ENCODE data around the gene SARDH.

SARDH gene

DNA sequence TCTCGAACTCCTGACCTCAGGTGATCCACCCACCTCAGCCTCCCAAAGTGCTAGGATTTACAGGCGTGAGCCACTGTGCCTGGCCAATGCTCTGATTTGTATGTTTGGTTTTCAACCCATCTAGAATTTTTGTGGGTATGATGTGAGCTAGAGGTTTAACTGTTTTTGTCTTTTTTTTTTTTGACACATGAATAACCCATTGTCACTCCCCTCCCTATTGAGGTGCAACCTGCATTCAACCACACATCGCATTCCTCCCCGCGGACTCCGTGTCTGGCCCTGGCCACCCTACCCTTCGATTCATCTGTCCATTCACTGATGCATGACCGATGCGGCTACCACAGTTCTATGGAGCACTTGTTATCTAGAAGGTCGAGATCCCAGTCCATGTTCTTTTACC lies 119.4 kb downstream of the SARDH start:
- no peak for DNase-seq

DNA sequence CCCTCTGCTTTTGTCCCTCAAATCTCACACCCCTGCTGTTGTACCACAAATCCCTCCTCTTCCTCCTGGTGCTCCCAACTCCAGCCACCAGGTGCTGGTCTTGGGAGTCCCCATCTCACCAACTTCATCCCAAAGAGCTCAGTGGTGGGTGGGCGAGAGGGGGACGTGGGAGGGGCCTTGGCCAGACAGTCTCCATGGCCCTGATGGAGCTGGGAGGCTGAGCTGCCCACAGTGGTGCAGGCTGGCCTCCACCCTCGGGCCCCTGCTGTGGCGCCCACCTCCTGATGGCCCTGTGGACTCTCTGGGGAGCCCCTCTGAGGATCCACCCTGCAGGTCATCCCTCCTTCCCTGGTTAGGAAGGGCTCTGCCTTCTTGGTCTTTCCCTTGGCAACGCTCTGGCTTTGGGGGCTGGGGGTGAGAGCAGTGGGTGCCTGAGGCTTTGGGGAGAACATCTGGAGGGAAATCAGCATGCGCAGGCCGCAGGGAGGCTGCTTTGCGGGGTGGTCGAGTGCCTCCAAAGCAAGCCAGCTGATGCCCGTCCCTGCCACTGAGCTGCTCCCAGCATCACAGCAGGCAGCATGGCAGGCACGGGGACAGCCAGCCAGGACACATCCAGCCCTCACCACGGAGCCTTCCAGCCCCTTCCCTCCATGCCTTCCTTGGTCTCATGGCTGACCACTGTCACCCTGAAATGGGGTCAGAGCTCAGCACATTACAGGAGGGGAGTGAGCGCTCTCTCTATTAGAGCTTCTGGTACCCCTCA lies 121.3 kb downstream of the SARDH start:
- DNase-seq = no peak

DNA sequence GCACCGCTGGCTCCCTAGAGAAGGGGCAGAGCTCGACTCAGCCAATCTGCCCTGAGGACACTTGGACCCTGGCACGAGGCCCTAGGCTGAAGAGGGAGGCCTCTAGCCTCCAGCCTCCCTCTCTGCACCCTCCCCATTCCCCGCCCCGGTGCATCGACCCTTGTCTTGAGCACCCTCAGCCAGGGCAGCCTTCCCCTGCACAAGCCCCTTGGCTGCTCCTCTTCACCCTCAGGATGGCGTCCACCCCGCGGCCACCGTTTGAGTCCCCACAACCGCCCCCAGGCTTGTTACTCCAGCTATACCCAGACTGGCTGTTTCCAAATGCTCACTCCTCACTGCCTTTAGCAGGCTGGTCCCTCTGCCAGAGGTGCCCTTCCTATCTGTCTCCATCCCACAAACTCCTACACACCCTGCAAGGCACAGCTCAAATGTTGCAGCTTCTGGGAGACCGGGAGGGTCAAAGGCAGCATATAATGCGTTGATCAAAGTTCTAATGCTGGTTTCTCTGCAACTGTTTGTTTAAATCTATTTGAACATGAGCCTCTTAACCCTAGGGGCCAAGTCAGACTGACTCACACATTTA lies 122.5 kb downstream of the SARDH start:
- no peak for DNase-seq

DNA sequence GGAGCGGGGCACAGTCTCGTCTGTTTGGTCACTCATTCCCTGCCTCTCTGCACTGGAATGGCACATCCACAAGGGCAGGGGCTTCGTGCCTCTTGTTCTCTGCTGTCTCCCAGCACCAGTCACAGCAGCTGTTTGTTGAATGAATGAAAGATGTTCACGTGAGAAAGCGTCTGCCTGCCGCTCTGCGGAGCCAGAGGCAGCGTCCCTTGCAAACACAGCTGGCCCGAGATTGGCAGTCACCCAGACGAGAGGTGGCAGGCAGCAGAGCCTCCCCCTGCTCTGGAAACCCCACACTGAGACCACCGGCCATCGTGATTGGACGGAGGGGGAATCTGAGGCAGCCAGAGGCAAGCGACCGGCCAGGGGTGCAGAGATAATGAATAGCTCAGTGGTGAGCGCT lies 123.0 kb downstream of the SARDH start:
- no peak for DNase-seq

DNA sequence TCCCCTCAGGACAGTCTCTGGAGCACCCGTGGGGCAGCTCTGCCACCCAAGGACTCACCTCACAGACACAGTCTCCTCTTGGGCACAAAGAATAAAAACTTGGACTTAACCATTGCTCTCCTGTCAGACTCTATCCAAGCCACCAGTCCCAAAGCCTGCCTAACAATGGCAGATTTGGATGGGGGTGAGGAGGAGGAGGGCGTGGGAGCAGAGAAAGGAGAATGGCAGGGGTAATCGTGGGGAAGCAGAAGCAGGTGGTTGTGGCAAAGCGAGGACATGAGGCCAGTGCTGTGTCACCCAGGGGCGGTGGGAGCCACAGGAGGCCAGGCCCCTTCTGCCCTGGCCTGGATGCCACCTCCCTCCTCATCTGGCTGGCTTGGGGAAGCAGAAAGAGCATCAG lies 123.5 kb downstream of the SARDH start:
- no peak for DNase-seq

DNA sequence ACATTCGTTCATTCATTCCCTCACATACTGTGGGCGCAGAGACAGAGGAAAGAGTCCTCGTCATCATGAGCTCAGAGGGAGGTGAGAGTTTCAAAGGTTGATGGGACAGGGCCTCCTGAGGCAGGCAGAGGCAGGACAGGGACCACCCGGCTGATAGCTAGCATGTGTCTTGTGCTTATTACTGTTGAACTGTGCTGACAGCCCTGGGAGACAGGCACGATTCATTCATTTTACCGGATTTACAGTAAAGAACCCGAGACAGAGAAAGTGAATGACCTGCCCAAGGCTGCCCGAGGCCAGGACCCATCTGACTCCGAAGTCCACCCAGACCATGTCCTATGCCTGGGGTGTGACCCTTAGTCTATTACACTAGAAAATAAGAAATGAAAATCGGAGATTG lies 124.1 kb downstream of the SARDH start:
- DNase-seq = no peak

Measured in GF-D8 (cell line).